Pulmonary artery endothelial cell (primary cell): ENCODE data around the gene MESD. TPM values are rescaled to one million over a fixed set of nuclear protein-coding genes. Genes with fewer than 3 reads are reported as not detected.

Experiments
- DNase-seq: peaks from one replicate; pipeline ENCODE4 v3.0.0-alpha.2; 2011; ENCODE audit warnings: low read depth, low spot score
- total RNA-seq: library from RNA; depleted of rRNA; stranded (reverse); fragments of >200 nt; gene quantifications from 2 replicates; pipeline ENCODE4 v1.2.3, GENCODE V29; 2014

MESD gene
- total RNA-seq, 1 donor from 2014 or later = 19.0 TPM

- DNase-seq = no peak
These were observed 1.8 kb upstream of the MESD start for GRCh38 chr15:80991421-80991820.

GRCh38 chr15:80990955-80991354, 1.3 kb upstream of the MESD start:
- no peak for DNase-seq

- no peak for DNase-seq
These were observed 520 bp downstream of the MESD start for GRCh38 chr15:80989081-80989517.

- DNase-seq = no peak
These were observed 1.3 kb downstream of the MESD start for GRCh38 chr15:80988148-80988796.

GRCh38 chr15:80986487-80986886, 3.1 kb downstream of the MESD start:
- no peak for DNase-seq

- DNase-seq = no peak
These were observed 3.6 kb downstream of the MESD start for GRCh38 chr15:80985981-80986380.

GRCh38 chr15:80984856-80985255, 4.8 kb downstream of the MESD start:
- no peak for DNase-seq

GRCh38 chr15:80982839-80983238, 6.8 kb downstream of the MESD start:
- DNase-seq = no peak

GRCh38 chr15:80982205-80982604, 7.4 kb downstream of the MESD start:
- no peak for DNase-seq

- DNase-seq = no peak
These were observed 9.9 kb downstream of the MESD start for GRCh38 chr15:80979538-80980200.

- no peak for DNase-seq
These were observed 10.8 kb downstream of the MESD start for GRCh38 chr15:80978685-80979329.

- DNase-seq = no peak
These were observed 12.0 kb downstream of the MESD start for GRCh38 chr15:80977627-80978036.

GRCh38 chr15:80976851-80977250, 12.8 kb downstream of the MESD start:
- DNase-seq = no peak

- DNase-seq = no peak
These were observed 14.7 kb downstream of the MESD start for GRCh38 chr15:80974914-80975313.

GRCh38 chr15:80972276-80972675, 17.3 kb downstream of the MESD start:
- DNase-seq = no peak

GRCh38 chr15:80971143-80971542, 18.5 kb downstream of the MESD start:
- no peak for DNase-seq

GRCh38 chr15:80970658-80971057, 19.0 kb downstream of the MESD start:
- no peak for DNase-seq

- no peak for DNase-seq
These were observed 19.5 kb downstream of the MESD start for GRCh38 chr15:80970018-80970657.

GRCh38 chr15:80969316-80969715, 20.3 kb downstream of the MESD start:
- DNase-seq = no peak

- DNase-seq = no peak
These were observed 21.6 kb downstream of the MESD start for GRCh38 chr15:80967991-80968510.

GRCh38 chr15:80967451-80967850, 22.2 kb downstream of the MESD start:
- DNase-seq = no peak
